NCI-H2196 treated with DMSO at 0.1 percent for 48 hours (cell line): ENCODE data around the gene GGTLC1.
"Not testable (repeated sequence)": the region's sequence is repeated elsewhere in the genome, so short reads cannot be mapped to it uniquely, and the experiment has no call there.

ENCODE experiments used
- DNase-seq: peaks from one replicate; lab custom pipeline; 2025; ENCODE audit not compliant: unreplicated experiment; lab: John Stamatoyannopoulos, UW

The GGTLC1 gene

GRCh38 chr20:23995291-23995690 is 6.7 kb upstream of the GGTLC1 start:
- not testable (repeated sequence) for DNase-seq

DNA sequence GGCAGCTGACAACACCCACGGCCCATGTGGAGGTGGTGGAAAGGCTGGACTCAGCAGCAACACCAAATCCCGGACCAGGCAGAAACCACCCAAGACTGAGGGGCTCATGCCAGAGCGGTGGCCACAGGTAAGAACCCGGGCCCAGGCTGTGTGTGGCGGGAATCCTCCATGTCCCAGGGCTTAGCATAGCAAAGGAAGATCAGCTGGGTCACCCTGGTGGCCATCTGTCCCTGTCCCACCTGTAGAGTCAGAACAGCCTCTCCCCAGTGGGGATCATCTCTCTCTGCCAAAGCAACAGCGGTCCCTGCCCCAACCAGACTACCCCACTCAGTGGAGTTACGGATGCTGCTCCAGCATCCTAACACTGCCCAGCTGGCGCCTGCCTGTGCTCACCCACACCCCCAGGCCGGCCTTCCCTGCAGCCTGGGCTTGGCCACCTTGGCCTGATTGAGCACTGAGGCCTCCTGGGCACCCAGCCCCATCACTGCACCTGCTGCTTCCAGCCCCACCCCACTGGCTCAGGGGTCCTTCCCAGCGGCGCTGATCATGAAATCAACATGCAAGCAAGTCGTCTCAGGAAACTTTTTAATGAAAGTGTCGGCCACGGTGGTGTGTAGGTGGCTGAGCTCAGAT is 5.5 kb upstream of the GGTLC1 start:
- not testable (repeated sequence) for DNase-seq

DNA sequence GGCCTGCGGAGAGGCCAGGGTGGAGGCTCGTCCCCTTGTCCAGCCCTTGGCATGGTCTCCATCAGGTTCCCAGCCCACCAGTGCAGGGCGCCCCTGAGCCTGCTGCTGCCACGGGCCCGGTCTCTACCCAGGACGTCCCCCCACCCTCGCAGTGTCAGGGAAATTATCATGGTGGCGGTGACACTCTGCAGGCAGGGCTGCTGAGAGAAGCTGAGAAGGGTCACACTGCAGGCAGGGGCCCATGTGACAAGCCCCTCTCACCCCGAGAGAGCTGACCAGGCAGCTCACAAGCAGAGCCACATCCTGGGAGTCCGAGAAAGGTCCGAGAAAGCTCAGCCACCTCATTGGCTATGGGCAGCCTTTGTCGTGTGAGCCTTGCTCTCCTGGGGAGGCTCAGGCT is 4.9 kb upstream of the GGTLC1 start:
- not testable (repeated sequence) for DNase-seq

DNA sequence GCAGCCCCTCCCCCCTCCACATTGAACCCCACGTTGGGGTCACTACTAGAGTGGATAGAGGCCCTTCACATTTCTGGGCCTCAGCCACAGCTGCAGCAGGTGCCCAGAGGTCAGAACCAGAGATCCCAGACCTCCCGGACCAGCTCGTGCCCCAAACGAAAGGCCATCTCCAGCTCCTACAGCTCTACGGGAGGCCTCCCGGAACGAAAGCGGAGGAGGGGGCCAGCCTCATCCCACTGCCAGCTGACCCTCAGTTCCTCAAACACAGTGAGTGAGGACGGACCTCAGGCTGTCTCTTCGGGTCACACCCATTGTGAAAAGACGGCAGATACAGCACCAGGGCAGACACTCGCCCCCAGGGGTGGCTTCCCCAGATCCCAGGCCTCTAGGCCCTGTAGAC is 1.7 kb upstream of the GGTLC1 start:
- not testable (repeated sequence) for DNase-seq

DNA sequence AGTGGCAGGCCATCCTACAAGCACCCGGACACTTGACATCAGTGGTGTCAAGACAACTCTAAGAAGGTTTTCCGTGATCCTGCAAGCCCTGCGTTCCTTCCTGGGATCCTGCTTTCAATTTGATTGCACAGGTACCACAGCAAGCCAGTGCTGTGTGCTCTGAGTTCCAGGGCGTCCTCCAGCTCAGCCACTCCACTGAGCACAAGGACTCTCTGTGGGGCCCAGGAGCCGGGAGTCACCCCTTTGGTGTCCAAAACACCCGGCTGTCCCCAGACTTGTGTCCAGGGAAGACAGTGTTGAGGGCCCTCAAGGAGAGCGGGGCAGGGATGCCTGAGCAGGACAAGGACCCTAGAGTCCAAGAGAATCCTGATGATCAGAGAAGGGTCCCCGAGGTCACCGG is 387 bp upstream of the GGTLC1 start:
- DNase-seq: not testable (repeated sequence)

DNA sequence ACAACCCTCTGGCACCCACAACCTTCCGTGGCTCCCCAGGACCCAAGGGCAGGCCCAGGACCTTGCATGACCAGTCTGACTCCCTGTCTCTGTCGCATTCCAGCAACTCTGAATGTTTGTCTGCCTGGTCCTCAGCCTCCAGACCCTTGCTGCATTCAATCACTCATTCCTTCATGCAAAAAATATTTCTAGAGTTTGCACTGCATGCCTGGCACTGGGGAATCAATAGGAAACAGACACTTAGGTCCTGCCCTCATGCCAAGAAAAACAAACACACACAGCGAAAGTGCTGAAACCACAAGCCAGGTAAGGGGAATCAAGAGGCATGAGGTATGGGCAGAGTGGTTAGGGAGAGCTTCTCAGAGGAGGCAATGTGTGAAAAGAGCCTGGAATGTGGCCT is 1.9 kb downstream of the GGTLC1 start:
- not testable (repeated sequence) for DNase-seq

DNA sequence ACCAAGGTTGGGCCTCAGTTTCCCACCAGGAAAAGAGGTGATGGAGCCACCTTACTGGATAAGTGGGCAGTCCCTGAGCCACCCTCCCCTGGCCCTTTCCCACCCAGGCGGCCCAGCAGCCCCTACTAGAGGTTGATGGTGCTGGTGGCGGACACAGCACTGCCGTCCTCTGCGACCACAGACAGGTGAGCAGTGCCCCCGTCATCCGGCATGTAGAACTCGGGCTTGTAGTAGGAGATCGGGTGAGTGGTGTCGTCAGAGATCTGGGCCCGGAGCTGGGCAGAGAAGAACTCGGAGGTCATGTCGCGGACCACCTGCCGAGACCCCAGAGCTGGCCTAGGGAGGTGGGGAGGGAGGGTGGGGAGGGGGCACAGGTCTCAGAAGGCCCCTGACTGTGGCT is 2.3 kb downstream of the GGTLC1 start:
- DNase-seq: not testable (repeated sequence)

DNA sequence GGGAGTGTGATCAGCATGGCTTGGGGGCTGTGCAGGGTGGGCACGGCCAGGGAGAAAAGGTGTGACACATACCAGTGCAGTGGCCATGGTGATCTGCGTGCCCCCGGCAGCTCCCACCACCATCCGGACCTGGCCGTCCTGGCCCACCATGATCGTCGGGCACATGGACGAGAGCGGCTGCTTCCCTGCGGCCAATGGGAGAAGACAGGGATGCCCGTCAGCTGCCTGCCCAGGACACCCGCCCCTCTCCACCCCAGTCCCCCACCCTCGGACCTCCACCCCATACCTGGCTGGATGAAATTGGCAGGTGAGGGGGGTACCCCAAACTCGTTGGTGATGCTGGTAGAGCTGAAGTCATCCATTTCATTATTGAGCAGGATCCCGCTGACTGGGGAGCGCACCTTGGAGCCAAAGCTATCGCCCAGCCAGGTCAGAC is 2.8 kb downstream of the GGTLC1 start:
- not testable (repeated sequence) for DNase-seq

DNA sequence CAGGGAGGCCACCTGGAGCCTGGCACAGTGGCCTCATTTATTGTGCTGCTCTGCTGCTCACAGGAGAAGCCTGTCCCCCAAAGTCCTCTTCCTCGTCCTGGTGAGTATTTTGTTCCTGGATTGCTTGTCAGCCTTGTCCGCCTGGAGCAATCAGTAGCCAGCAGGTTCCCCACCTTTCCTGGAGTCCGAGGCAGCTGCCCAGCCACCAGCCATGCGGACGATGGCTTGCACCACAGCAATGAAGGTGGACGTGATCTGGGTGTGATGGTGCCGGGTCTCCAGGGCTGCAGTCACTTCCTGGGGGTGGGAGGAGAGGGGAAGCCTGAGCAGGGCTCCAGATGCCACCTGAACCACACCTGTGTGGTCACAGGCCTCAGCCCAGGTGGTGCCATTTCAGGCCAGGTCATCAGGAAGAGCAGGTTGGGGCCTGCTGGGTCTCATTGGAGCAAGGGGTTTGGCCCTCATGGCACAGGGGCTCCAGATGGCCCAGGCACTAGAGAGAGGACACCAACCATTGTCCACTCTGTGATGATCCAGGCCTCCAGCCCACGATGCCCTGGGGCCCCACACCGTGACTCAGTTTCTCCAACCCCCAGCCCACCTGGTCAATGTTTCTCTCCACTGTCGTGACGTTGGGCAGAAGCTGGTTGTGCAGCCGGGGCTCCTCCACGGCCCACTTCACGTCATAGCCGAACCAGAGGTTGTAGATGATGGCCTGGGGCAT is 3.4 kb downstream of the GGTLC1 start:
- DNase-seq: not testable (repeated sequence)

GRCh38 chr20:23984476-23985023 is 4.0 kb downstream of the GGTLC1 start:
- DNase-seq: not testable (repeated sequence)

DNA sequence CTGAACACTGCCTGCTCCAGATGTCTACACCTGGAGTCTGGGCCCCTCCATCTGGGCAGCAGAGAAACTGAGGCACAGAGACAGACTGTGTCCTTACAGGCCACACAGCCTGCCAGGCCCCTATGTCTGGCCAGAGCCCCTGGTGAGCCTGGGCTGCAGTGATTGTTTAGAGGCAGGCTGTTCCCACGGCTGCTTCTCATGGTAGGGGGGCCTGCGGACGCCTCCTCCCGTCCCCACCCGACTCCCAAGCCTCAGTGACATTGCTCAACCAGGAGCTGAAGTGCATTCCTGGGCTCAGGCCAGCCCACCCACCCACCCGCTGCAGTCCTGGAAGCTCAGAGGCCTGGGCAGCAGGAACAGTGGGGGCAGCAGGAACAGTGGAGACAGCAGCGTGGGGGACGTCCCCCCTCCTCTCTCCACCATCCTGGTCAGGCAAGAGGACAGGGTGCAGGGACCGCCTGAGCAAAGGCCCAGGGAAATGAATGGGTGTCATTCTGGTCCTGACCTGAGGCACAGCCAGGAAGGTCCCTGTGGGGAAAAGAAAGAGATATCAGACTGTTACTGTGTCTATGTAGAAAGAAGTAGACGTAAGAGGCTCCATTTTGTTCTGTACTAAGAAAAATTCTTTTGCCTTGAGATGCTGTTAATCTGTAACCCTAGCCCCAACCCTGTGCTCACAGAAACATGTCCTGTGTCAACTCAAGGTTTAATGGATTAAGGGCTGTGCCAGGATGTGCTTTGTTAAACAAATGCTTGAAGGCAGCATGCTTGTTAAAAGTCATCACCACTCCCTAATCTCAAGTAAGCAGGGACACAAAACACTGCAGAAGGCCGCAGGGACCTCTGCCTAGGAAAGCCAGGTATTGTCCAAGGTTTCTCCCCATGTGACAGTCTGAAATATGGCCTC is 6.2 kb downstream of the GGTLC1 start:
- not testable (repeated sequence) for DNase-seq

DNA sequence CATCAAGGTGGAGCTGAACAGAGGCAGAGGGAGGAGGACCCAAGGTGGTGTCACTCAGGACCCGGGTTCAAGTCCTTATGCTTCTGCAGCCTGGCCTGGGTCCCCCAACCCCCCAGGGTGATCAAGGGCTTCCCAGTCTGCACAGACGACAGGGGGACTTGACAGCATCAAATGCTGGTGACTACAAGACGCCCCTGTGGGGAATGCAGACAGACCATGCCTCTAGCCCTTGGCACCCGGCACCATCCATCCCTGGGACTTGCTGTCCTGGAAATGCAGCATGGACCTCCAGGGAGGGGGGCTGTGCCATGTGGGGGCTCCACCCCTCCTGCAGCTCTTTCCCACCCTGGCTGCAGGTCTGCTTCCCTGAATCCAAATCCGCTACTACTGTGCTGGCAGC is 7.1 kb downstream of the GGTLC1 start:
- DNase-seq: not testable (repeated sequence)

GRCh38 chr20:23981014-23981413 is 7.6 kb downstream of the GGTLC1 start:
- not testable (repeated sequence) for DNase-seq

- DNase-seq: not testable (repeated sequence)
Observed at GRCh38 chr20:23979899-23980811, 8.4 kb downstream of the GGTLC1 start.

DNA sequence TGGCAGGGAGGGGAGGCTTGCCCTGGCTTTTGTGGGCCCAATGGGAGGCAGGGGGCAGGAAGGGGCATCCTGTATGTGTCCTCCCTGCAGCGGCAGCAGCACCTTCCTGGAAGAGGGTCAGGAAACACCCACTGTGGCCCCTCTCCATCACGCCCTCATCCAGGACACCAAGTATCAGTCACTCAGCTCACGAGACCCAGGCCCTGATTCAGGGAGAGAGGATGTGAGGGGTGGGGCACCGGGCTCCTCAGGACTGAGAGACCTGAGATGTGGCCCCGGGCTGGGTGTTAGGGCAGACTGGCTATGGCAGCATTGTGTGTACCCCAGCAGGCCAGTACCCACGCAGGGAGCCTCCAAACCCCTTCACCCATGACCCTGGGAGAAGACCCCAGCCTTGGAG is 9.2 kb downstream of the GGTLC1 start:
- not testable (repeated sequence) for DNase-seq

- DNase-seq: not testable (repeated sequence)
Observed at GRCh38 chr20:23978457-23978856, 10.1 kb downstream of the GGTLC1 start.

DNA sequence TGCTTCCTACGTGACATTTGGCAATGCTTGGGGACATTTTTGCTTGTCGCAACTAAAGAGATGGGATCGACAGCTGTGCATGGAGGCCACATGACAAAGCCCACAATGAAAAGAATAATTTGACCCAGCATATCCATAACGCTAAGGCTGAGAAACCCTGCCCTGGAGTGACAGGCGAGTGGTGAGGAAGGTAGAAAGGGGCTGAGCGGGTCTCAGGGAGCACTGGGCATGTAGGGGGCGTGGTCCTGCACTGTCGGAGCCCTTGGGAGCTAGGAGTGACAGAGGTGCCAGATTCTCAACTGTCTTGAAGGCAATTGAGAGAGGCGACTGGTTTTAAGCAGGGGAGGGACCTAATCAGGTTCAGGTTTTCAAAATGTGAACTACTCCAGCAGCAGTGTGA is 13.6 kb downstream of the GGTLC1 start:
- DNase-seq: no peak

DNA sequence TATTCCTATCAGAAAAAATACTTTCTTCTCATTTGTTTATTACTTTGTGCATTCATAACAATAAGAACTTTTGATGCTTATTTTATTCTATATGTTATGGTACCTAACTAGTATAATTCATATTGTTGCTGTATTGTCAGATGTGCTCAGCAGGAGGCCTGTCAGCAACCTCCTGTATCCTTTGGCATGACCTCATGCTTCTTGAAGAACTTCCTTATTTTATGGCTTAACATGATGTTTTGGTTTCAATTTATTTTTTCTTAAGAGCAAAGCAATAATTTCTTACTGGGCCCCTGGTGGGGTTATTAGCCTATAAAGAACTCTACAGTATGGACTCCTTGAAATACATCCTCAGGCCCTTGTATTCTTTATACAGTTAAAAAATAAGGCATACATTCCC is 17.3 kb downstream of the GGTLC1 start:
- DNase-seq: no peak

GRCh38 chr20:23970049-23970448 is 18.5 kb downstream of the GGTLC1 start:
- no peak for DNase-seq

- DNase-seq: no peak
Observed at GRCh38 chr20:23967616-23967979, 21.0 kb downstream of the GGTLC1 start.
